Kidney (tissue), 14 donors: ENCODE data around the gene FLAD1. TPM values are rescaled to one million over a fixed set of nuclear protein-coding genes. Genes with fewer than 3 reads are reported as not detected.

Source experiments
- DNase-seq, 5 donors: peaks; one replicate each; pipeline ENCODE4 v3.0.0-alpha.2; 2013 to 2020
- FAIRE-seq: peaks from 2 replicates; lab custom pipeline; 2012; peaks lifted over from hg19 to GRCh38; lab: Jason Lieb, UNC
- H3K27ac ChIP-seq, 2 donors: one replicate each; pipeline ENCODE4 v1.7.0; 2013; ENCODE audit warnings: low read depth in 2 of 2, low read length in 2 of 2, inconsistent platforms in 1 of 2
- H3K27me3 ChIP-seq: one replicate; pipeline ENCODE4 v1.7.1; 2013; ENCODE audit warnings: low read length, inconsistent platforms; ENCODE audit not compliant: control insufficient read depth, insufficient read depth
- H3K36me3 ChIP-seq, 3 donors: one replicate each; pipeline versions ENCODE4 v1.7.0 to v1.7.1; 2013; ENCODE audit warnings: low read length in 3 of 3, control low read depth in 1 of 3, inconsistent platforms in 1 of 3; ENCODE audit not compliant: insufficient read depth in 3 of 3, control insufficient read depth in 2 of 3
- H3K4me1 ChIP-seq, 3 donors: one replicate each; pipeline versions ENCODE4 v1.7.0 to v1.7.1; 2013; ENCODE audit warnings: low read length in 3 of 3, inconsistent platforms in 1 of 3, low read depth in 1 of 3; ENCODE audit not compliant: control insufficient read depth in 2 of 3, insufficient read depth in 2 of 3
- H3K4me3 ChIP-seq, 3 donors: one replicate each; pipeline versions ENCODE4 v1.7.0 to v1.8.1; 2013; ENCODE audit warnings: low read length in 3 of 3, control low read depth in 1 of 3, inconsistent platforms in 1 of 3
- H3K9ac ChIP-seq, 3 donors: one replicate each; pipeline versions ENCODE4 v1.7.0 to v1.7.1; 2013; ENCODE audit warnings: low read length in 3 of 3, control low read depth in 1 of 3, inconsistent platforms in 1 of 3
- H3K9me3 ChIP-seq, 3 donors: one replicate each; pipeline versions ENCODE4 v1.7.0 to v1.7.1; 2013; ENCODE audit warnings: low read length in 3 of 3, control low read depth in 1 of 3, inconsistent platforms in 1 of 3; ENCODE audit not compliant: control insufficient read depth in 2 of 3, insufficient read depth in 1 of 3
- intact Hi-C: fragments of 100-400 bp; cut with DNase I; formaldehyde crosslinking; loops from one replicate; pipeline ENCODE4 v1.11.1; 2022
- polyA plus RNA-seq: library from polyadenylated mRNA; stranded (reverse); fragments of 350-450 nt; fragmentation: Illumina TruSeq; extraction: RNeasy Lipid Tissue Mini Kit (QIAGEN cat#74804); gene quantifications from one replicate; pipeline ENCODE4 v1.2.3, GENCODE V29; 2014; ENCODE audit warnings: low read depth, low replicate concordance; ENCODE audit not compliant: insufficient read depth
- total RNA-seq: library from RNA; stranded (reverse); fragmentation: NEBNext Ultra II Directional; extraction: Animal tissue kit (Norgen Biotek cat#: 25700); gene quantifications from one replicate; pipeline ENCODE4 v1.2.1, GENCODE V29; 2021
- TF ChIP-seq, protein P1 (sequence below): IDR thresholded peaks from 3 replicates; pipeline ENCODE4 v1.5.1; 2012; ENCODE audit warnings: mild to moderate bottlenecking, moderate library complexity, borderline replicate concordance; ENCODE audit not compliant: insufficient read depth; ENCODE audit errors: extremely low read depth
- donor health status: control.
- donor health status: control.
- donor health status: control.
- donor health status: control.
- donor health status: control.
- donor health status: DM: yes; HTN: yes; CAD: no.
- donor health status: Normal renal cell carcinoma (clear cell type).

The FLAD1 gene
- total and polyA plus RNA-seq, 2 donors from 2014 or later: 34.1 to 37.9 TPM

DNA sequence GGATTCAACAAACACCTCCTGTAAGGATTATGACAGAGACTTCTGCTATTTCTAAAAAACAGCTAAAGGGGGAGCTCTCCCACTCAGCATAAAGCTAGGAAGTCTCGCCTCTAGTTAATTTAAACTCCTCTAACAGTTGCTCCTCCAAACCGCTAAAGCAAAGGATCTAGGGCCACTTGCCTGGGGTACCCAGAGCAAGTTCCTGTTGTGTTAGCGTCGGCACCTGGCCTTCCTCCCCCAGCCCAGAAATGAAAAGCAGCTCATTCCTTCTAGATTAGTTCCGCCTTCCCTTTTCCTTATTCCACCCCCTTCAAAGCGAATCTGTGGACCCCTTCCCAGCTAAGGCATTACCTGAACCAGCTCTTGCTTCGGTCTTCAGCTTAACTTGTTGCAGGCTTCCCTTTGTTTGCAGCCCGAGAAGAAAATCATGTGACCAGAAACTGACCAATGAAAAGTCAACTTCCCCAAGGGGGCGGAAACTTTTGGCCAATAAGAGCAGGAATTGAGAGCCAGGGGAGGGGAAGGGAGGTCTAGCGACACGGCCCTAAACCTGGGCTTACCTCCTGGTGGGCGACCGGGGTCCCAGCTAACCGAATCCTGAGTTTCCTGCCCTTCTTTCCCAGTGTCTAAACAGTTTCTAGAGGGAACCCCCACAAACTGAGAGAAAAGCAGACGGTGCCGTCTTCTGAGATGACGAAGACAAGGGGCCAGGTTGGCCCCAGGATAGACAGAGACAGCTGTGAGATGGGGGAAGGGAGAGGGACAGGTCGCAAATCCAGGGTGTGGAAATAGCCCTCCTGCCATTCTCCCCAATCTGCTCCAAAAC, 27.2 kb upstream of the FLAD1 start, which contains the start of gene PBXIP1:
Gene PBXIP1, minus strand, starts transcription at position 382 of the 826 bp plus-strand sequence. CDS start 2,378 bp downstream, outside the sequence.
- DNase-seq: peak; percentile 73 to 99 (median 96)

DNA sequence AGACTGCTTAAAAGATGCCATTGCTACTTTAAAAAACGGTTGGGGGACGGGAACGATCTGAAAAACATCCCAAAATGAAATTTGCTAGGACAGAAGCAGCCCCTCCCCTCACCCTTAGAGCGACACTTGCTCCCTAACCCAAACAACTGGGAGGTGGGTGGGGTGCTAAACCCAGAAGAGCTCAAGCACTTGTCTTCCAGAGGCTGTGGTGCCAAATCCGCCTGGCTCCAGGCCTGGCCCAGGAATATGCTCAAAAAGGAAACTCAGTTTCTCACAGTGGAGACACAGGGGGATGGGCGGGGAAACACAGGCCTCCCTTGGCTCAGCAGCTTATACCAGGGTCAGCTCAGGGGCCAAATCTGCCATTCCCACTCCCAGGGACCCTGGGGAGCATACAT, 26.6 kb upstream of the FLAD1 start:
- no peak overlapping the region for H3K27ac ChIP-seq
- intact Hi-C loops: no loop called here
- no peaks in the 10 kb centered on the region for H3K36me3 ChIP-seq
- H3K9me3 ChIP-seq: no peaks in the 10 kb centered on the region
- peak overlapping the region; percentile 37 to 90 (median 88) for H3K4me3 ChIP-seq
- H3K4me1 ChIP-seq: peaks cover 4 to 38% (median 26%) of the 10 kb centered on the region in 3 donors
- H3K27me3 ChIP-seq: no peaks in the 10 kb centered on the region
- peak in 2 of 5 donors; percentile 58 to 72 for DNase-seq
- H3K9ac ChIP-seq: peak overlapping the region in 2 of 3 donors; percentile 71 to 82
- FAIRE-seq: no peak
- TF ChIP-seq, protein P1, sequence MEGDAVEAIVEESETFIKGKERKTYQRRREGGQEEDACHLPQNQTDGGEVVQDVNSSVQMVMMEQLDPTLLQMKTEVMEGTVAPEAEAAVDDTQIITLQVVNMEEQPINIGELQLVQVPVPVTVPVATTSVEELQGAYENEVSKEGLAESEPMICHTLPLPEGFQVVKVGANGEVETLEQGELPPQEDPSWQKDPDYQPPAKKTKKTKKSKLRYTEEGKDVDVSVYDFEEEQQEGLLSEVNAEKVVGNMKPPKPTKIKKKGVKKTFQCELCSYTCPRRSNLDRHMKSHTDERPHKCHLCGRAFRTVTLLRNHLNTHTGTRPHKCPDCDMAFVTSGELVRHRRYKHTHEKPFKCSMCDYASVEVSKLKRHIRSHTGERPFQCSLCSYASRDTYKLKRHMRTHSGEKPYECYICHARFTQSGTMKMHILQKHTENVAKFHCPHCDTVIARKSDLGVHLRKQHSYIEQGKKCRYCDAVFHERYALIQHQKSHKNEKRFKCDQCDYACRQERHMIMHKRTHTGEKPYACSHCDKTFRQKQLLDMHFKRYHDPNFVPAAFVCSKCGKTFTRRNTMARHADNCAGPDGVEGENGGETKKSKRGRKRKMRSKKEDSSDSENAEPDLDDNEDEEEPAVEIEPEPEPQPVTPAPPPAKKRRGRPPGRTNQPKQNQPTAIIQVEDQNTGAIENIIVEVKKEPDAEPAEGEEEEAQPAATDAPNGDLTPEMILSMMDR: no peak

More for the DNA sequence above, 27.2 kb upstream of the FLAD1 start, which contains the start of gene PBXIP1:
- peaks cover 0 to 4% (median 0%) of the 10 kb centered on the region in 3 donors for H3K36me3 ChIP-seq
- H3K4me3 ChIP-seq: peak within 1 kb of the TSS; percentile 86 to 90 (median 88)
- peaks cover 4 to 42% (median 25%) of the 10 kb centered on the region in 3 donors for H3K4me1 ChIP-seq
- peak; percentile 73 for FAIRE-seq
- H3K27ac ChIP-seq: peak within 1 kb of the TSS; percentile 66 to 78
- H3K9me3 ChIP-seq: no peaks in the 10 kb centered on the region
- TF ChIP-seq, protein P1: peak; percentile 1
- H3K9ac ChIP-seq: peak within 1 kb of the TSS; percentile 73 to 82 (median 74)
- no peaks in the 10 kb centered on the region for H3K27me3 ChIP-seq
- intact Hi-C loops: no loop called here

DNA sequence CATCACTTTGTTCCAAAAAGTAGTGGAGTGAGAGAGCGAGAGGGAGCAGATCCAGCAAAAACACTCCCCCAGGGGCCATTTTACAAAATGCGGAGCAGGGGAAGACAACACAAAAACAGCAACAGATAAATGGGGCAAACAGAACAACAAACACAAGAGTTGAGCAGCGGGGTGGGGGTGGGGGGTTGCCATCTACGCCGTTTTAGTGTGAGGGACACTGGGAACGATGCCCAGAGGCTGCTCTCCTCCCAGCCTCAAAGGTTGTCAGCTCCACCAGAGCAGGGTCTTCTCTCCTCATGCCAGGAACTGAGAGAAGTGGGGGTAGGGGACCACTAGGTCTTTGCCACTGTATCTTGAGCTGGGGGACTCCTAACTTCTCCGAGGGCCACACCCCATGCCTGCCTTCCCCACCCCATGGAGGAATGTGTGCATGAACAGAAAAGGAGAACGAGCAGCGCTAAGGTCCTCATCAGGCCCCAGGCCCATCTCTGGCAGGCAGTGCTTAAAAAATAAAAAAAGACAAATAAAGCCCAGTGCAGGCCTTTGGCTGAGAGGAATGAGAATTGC, 26.0 kb upstream of the FLAD1 start:
- peak in 1 of 5 donors; percentile 41 for DNase-seq
- no peak overlapping the region for H3K27ac ChIP-seq
- H3K27me3 ChIP-seq: no peaks in the 10 kb centered on the region
- TF ChIP-seq, protein P1: no peak
- H3K4me3 ChIP-seq: no peak overlapping the region
- no peak overlapping the region for H3K9ac ChIP-seq
- no peaks in the 10 kb centered on the region for H3K9me3 ChIP-seq
- intact Hi-C loops: no loop called here
- no peak for FAIRE-seq
- H3K36me3 ChIP-seq: no peaks in the 10 kb centered on the region
- peaks cover 4 to 38% (median 26%) of the 10 kb centered on the region in 3 donors for H3K4me1 ChIP-seq
